ENCODE data around the gene RNASE2.
"Not testable (repeated sequence)": the region's sequence is repeated elsewhere in the genome, so short reads cannot be mapped to it uniquely, and the experiment has no call there.

The RNASE2 gene

DNA sequence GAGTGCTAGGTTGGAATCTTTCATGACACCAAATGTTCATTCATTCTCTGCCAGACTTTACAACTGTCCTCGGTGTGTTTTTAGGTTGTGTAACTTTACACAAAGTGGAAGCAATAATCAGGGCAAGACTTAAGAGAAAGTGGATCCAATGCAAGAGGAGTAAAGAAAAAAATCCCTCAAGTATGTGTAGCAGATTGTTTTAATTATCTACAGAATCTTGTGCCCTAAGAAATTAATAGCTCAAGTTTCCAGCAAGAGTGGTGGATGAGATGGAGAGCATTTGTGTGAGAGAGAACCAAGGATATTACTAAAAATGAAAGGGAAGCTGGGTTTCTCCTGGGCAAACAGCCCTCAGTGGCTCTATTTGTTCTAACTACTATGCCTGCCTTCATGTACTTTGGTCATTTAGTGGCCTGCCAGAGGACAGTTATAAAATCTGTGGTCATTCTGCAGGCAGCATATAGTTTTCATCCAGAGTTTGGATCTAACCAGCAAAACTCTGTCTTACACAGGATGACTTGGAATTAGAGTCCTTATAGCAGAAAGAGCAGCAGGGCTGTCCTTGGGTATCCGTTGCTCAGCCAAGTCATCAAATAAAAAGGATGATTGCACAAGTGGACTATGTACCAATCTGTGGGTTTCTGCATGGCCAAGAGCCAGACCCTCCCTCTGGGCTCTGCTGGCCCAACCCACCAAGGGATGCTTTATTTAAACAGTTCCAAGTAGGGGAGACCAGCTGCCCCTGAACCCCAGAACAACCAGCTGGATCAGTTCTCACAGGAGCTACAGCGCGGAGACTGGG is at the start of gene RNASE2:
Gene RNASE2 (plus strand): TSS at position 752 of the 802 bp plus-strand sequence. CDS start 285 bp downstream, outside the sequence.
- not testable (repeated sequence) for DNase-seq (ENCODE audit: low read depth in 2 of 2)

- no peak for DNase-seq (ENCODE audit: low read depth in 2 of 2)
Measured at GRCh38 chr14:20905676-20906075, 49.6 kb upstream of the RNASE2 start.

DNA sequence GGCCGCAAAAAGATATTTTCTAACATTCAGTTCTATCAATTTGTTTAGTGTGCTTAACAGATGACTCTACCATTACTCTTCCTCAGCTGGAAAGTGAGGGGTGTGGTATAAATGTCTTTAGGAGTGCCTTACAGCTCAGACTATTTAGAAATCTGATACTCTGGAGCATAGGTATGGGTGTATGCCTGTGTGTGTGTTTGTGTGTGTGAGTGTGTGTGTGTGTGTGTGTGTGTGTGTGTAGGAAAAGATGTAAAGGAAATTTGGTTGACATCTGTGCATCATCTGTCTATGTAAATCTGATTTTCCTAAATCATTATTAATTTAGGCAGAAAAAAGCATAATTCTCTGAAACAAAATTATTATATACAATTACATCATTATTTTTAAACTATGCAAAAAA is 48.1 kb upstream of the RNASE2 start:
- DNase-seq (ENCODE audit: low read depth in 2 of 2), result no peak

GRCh38 chr14:20910822-20911221 is 44.5 kb upstream of the RNASE2 start:
- not testable (repeated sequence) for DNase-seq (ENCODE audit: low read depth in 2 of 2)

DNA sequence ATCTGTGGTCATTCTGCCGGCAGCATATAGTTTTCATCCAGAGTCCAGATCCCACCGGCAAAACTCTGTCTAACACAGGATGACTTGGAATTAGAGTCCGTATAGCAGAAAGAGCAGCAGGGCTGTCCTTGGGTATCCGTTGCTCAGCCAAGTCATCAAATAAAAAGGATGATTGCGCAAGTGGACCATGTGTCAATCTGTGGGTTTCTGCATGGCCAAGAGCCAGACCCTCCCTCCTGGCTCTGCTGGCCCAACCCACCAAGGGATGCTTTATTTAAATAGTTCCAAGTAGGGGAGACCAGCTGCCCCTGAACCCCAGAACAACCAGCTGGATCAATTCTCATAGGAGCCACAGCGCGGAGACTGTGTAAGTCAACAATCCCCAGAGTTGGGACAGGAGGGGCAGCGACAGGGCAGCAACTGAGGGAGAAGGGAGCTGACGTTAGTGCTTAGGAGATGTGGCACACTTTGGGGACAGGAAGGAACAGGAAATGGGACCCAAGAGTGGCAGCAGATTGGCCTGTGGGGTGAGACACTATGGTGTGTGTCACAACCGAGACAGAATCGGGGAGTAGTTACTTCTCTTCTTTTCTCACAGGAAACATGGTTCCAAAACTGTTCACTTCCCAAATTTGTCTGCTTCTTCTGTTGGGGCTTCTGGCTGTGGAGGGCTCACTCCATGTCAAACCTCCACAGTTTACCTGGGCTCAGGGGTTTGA is 36.1 kb upstream of the RNASE2 start:
- DNase-seq (ENCODE audit: low read depth in 2 of 2), result not testable (repeated sequence)

GRCh38 chr14:20923766-20924297 is 31.5 kb upstream of the RNASE2 start:
- DNase-seq (ENCODE audit: low read depth in 2 of 2), result not testable (repeated sequence)

GRCh38 chr14:20934148-20934762 is 21.0 kb upstream of the RNASE2 start:
- DNase-seq (ENCODE audit: low read depth in 2 of 2), result peak; percentile 14 to 33

- no peak for DNase-seq (ENCODE audit: low read depth in 2 of 2)
Measured at GRCh38 chr14:20935303-20935984, 19.8 kb upstream of the RNASE2 start.

GRCh38 chr14:20945146-20945545 is 10.1 kb upstream of the RNASE2 start:
- DNase-seq (ENCODE audit: low read depth in 2 of 2), result not testable (repeated sequence)

- DNase-seq (ENCODE audit: low read depth in 2 of 2), result not testable (repeated sequence)
Measured at GRCh38 chr14:20946707-20947106, 8.6 kb upstream of the RNASE2 start.

GRCh38 chr14:20955538-20955873 is 219 bp downstream of the RNASE2 start:
- DNase-seq (ENCODE audit: low read depth in 2 of 2), result not testable (repeated sequence)

GRCh38 chr14:20956376-20956976 is 1.2 kb downstream of the RNASE2 start:
- no peak for DNase-seq (ENCODE audit: low read depth in 2 of 2)

DNA sequence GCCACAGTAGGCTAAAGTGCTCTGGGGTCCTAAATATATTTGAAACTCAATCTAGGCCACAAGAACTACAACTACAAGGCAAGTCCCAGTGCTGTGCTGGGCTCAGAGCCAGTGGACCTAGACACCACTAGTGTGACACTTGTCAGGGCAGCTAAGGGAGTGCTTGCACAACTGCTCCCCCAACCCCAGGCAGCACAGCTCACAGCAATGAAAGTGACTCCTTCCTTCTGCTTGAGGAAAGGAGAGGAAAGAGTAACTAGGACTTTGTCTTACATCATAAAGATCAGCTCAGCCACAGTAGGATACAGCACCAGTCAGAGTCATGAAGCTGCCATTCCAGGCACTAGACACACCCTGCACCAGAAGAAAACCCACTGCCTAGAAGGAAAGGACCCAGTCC is 3.7 kb downstream of the RNASE2 start:
- DNase-seq (ENCODE audit: low read depth in 2 of 2), result not testable (repeated sequence)

GRCh38 chr14:20969336-20969735 is 14.0 kb downstream of the RNASE2 start:
- DNase-seq (ENCODE audit: low read depth in 2 of 2), result no peak

- no peak for DNase-seq (ENCODE audit: low read depth in 2 of 2)
Measured at GRCh38 chr14:20970647-20970982, 15.3 kb downstream of the RNASE2 start.

- peak; percentile 59 to 76 for DNase-seq (ENCODE audit: low read depth in 2 of 2)
Measured at GRCh38 chr14:20970983-20971704, 15.9 kb downstream of the RNASE2 start.

GRCh38 chr14:20971705-20972021 is 16.4 kb downstream of the RNASE2 start:
- DNase-seq (ENCODE audit: low read depth in 2 of 2), result no peak

GRCh38 chr14:20973501-20973900 is 18.2 kb downstream of the RNASE2 start:
- no peak for DNase-seq (ENCODE audit: low read depth in 2 of 2)

DNA sequence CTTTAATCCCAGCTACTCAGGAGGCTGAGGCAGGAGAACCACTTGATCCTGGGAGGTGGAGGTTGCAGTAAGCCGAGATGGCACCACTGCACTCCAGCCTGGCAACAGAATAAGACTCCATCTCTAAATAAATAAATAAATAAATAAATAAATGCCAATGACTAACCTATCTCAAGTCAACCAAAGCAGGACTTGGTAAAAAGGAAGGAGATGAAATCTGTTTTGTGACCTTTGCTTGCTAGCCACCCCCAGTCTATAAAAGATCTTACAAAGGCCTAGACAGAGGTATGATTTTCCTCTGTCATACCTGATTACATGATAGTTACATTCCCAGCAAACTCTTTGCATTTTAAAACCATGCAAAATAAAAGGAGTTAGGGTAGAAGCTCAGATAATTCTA is 21.0 kb downstream of the RNASE2 start:
- DNase-seq (ENCODE audit: low read depth in 2 of 2), result no peak

GRCh38 chr14:20978687-20979086 is 23.4 kb downstream of the RNASE2 start:
- no peak for DNase-seq (ENCODE audit: low read depth in 2 of 2)

GRCh38 chr14:20980906-20981305 is 25.6 kb downstream of the RNASE2 start:
- no peak for DNase-seq (ENCODE audit: low read depth in 2 of 2)
